Fibroblast of mammary gland (primary cell): ENCODE measurements around the gene UMODL1.
A peak's percentile ranks its signal among the peaks of the same experiment; 100 is the strongest.

Experiments
- DNase-seq: peaks from one replicate; pipeline ENCODE4 v3.0.0-alpha.2; 2010; ENCODE audit warnings: low read depth
- H3K4me3 ChIP-seq: 2 replicates; pipeline ENCODE4 v1.5.1; 2011; ENCODE audit warnings: low read depth, mild to moderate bottlenecking, low read length, moderate library complexity; ENCODE audit not compliant: control insufficient read depth
- CTCF ChIP-seq: conservative IDR thresholded peaks from 2 replicates; pipeline ENCODE4 v1.5.1; 2011; ENCODE audit warnings: low read depth, low read length, inconsistent platforms; ENCODE audit not compliant: control insufficient read depth, insufficient read depth

The UMODL1 gene

GRCh38 chr21:42122398-42122797 lies 51.3 kb downstream of the UMODL1 start:
- H3K4me3 ChIP-seq: no peak overlapping the region
- DNase-seq: no peak
- TF ChIP-seq CTCF: no peak

- no peak for TF ChIP-seq CTCF
- DNase-seq: no peak
- no peak overlapping the region for H3K4me3 ChIP-seq
Measured at GRCh38 chr21:42122808-42123207, 51.7 kb downstream of the UMODL1 start.

- no peak for DNase-seq
- H3K4me3 ChIP-seq: no peak overlapping the region
- no peak for TF ChIP-seq CTCF
Measured at GRCh38 chr21:42123219-42123908, 52.2 kb downstream of the UMODL1 start.

GRCh38 chr21:42124081-42124480 lies 53.0 kb downstream of the UMODL1 start:
- no peak for DNase-seq
- TF ChIP-seq CTCF: no peak
- no peak overlapping the region for H3K4me3 ChIP-seq

GRCh38 chr21:42124826-42125570 lies 53.9 kb downstream of the UMODL1 start:
- TF ChIP-seq CTCF: no peak
- no peak for DNase-seq
- no peak overlapping the region for H3K4me3 ChIP-seq

GRCh38 chr21:42125571-42126544 lies 54.7 kb downstream of the UMODL1 start:
- H3K4me3 ChIP-seq: no peak overlapping the region
- DNase-seq: peak; percentile 64
- TF ChIP-seq CTCF: peak; percentile 22
